Measurements from ENCODE around the gene SUPT5H.
A peak's percentile ranks its signal among the peaks of the same experiment; 100 is the strongest.

SUPT5H gene

GRCh38 chr19:39401070-39401548, 44.3 kb upstream of the SUPT5H start:
- CTCF ChIA-PET: interaction anchor here (0.7 to 3.9 kb wide), 4 partner anchors 10 to 40 kb away, joined by 3 to 43 read pairs (median 7); partner anchors contain the start of genes MED29, PAF1 and PLEKHG2
- no peak for DNase-seq (ENCODE audit: extremely low spot score)

GRCh38 chr19:39401549-39402345, 43.6 kb upstream of the SUPT5H start:
- ChIA-PET CTCF (interaction anchor here (0.7 to 3.9 kb wide), 5 partner anchors 8 to 39 kb away, joined by 3 to 43 read pairs (median 3); partner anchors contain the start of genes MED29, PAF1 and PLEKHG2), POLR2A (interaction anchor here (0.6 to 2.3 kb wide), 3 partner anchors 10 to 30 kb away, joined by 4 to 18 read pairs (median 17); partner anchors contain the start of genes MED29 and PAF1)
- DNase-seq (ENCODE audit: extremely low spot score): peak; percentile 67
- TF ChIP-seq CTCF (IDR thresholded peaks at IDR 0.05; ENCODE audit: control extremely low read depth, extremely low read depth, low read depth, missing control alignments): no peak

More at GRCh38 chr19:39401070-39401548, 44.3 kb upstream of the SUPT5H start:
- POLR2A ChIA-PET: interaction anchor here (1.2 to 2.3 kb wide), 2 partner anchors 10 kb away, joined by 17 to 18 read pairs; partner anchors contain the start of genes MED29 and PAF1
- TF ChIP-seq CTCF (IDR thresholded peaks at IDR 0.05; ENCODE audit: control extremely low read depth, extremely low read depth, low read depth, missing control alignments): no peak

- CTCF ChIA-PET: interaction anchor here (1.0 to 3.9 kb wide), 4 partner anchors 9 to 60 kb away, joined by 3 to 43 read pairs (median 5); partner anchors contain the start of genes PLEKHG2 and SAMD4B
These were observed 42.8 kb upstream of the SUPT5H start for GRCh38 chr19:39402346-39403300.

GRCh38 chr19:39403331-39404312, 41.8 kb upstream of the SUPT5H start:
- TF ChIP-seq CTCF (IDR thresholded peaks at IDR 0.05; ENCODE audit: control extremely low read depth, extremely low read depth, low read depth, missing control alignments): no peak
- CTCF ChIA-PET: interaction anchor here (1.2 to 1.3 kb wide), 2 partner anchors 8 to 61 kb away, joined by 4 to 6 read pairs; partner anchors contain the start of genes PLEKHG2 and SAMD4B
- DNase-seq (ENCODE audit: extremely low spot score): peak; percentile 77
- POLR2A ChIA-PET: interaction anchor here (0.5 to 0.9 kb wide), 4 partner anchors 32 to 722 kb away, joined by 3 to 5 read pairs (median 4); partner anchors contain the start of genes RPS16 and SAMD4B

More at GRCh38 chr19:39402346-39403300, 42.8 kb upstream of the SUPT5H start:
- POLR2A ChIA-PET: interaction anchor here (0.6 to 2.3 kb wide), 3 partner anchors 11 to 33 kb away, joined by 3 to 18 read pairs (median 4); partner anchors contain the start of genes MED29, PAF1 and RPS16
- no peak for TF ChIP-seq CTCF (IDR thresholded peaks at IDR 0.05; ENCODE audit: control extremely low read depth, extremely low read depth, low read depth, missing control alignments)
- DNase-seq (ENCODE audit: extremely low spot score): peak; percentile 69

GRCh38 chr19:39405261-39405957, 40.0 kb upstream of the SUPT5H start:
- no peak for TF ChIP-seq CTCF (IDR thresholded peaks at IDR 0.05; ENCODE audit: control extremely low read depth, extremely low read depth, low read depth, missing control alignments)
- no peak for DNase-seq (ENCODE audit: extremely low spot score)
- POLR2A ChIA-PET: interaction anchor here (1.2 kb wide), 1 partner anchor 31 kb away, joined by 4 read pairs; the partner anchor contains the start of gene RPS16
- CTCF ChIA-PET: no interaction called here

All from GM10248 (cell line).